Caco-2 (cell line): Measurements from ENCODE around the gene DHRS1. TPM values are rescaled to one million over a fixed set of nuclear protein-coding genes. Genes with fewer than 3 reads are reported as not detected.

Experiments
- BruUV-seq: library from RNA; stranded (reverse); fragments of 400-500 nt; replicated peaks from 2 replicates; lab custom pipeline; 2021; lab: Mats Ljungman, UMichigan
- CTCF ChIA-PET: fragments of 300-600 bp; sonication (Branson Sonifier 250); formaldehyde crosslinking; loops from one replicate; lab custom pipeline; 2022; ENCODE audit warnings: antibody characterized with exemption; lab: Charles Lee
- POLR2A ChIA-PET: fragments of 300-600 bp; sonication (Branson Sonifier 250); formaldehyde crosslinking; loops from one replicate; lab custom pipeline; 2022; ENCODE audit warnings: antibody characterized with exemption; lab: Charles Lee
- DNase-seq, 2 experiments: peaks; one replicate each; pipeline versions ENCODE4 v3.0.0 to v3.0.0-alpha.2; 2020 to 2022
- H3K27me3 ChIP-seq: replicated peaks from 2 replicates; pipeline ENCODE4 v1.6.0; 2011; ENCODE audit warnings: low read length; ENCODE audit not compliant: control insufficient read depth, insufficient read depth
- H3K36me3 ChIP-seq: 2 replicates; pipeline ENCODE4 v1.5.1; 2011; ENCODE audit warnings: low read length; ENCODE audit not compliant: control insufficient read depth, insufficient read depth
- H3K4me1 ChIP-seq: fragments of 250-450 bp; sonication (Bioruptor Pico); 2 replicates; pipeline ENCODE4 v1.5.1; 2020; ENCODE audit warnings: mild to moderate bottlenecking
- H3K4me3 ChIP-seq: 2 replicates; pipeline ENCODE4 v1.5.1; 2011; ENCODE audit warnings: low read depth, mild to moderate bottlenecking, control low read depth, low read length
- H3K9me3 ChIP-seq: fragments of 250-450 bp; sonication (Bioruptor Pico); 2 replicates; pipeline ENCODE4 v1.5.1; 2020; ENCODE audit warnings: mild to moderate bottlenecking, moderate library complexity
- H3K27ac Mint-ChIP-seq: one replicate; pipeline ENCODE4 v1.8.0; 2022; ENCODE audit warnings: mixed read lengths; ENCODE audit not compliant: unreplicated experiment
- H3K27me3 Mint-ChIP-seq: one replicate; pipeline ENCODE4 v1.8.0; 2022; ENCODE audit warnings: mixed read lengths; ENCODE audit not compliant: insufficient read depth, unreplicated experiment
- H3K36me3 Mint-ChIP-seq: one replicate; pipeline ENCODE4 v1.8.0; 2022; ENCODE audit warnings: mild to moderate bottlenecking, mixed read lengths; ENCODE audit not compliant: insufficient read depth, unreplicated experiment
- H3K4me1 Mint-ChIP-seq: one replicate; pipeline ENCODE4 v1.8.0; 2022; ENCODE audit warnings: low read depth, mixed read lengths; ENCODE audit not compliant: unreplicated experiment
- H3K4me3 Mint-ChIP-seq: one replicate; pipeline ENCODE4 v1.8.0; 2022; ENCODE audit warnings: mild to moderate bottlenecking, moderate library complexity, mixed read lengths; ENCODE audit not compliant: unreplicated experiment
- H3K9me3 Mint-ChIP-seq: one replicate; pipeline ENCODE4 v1.8.0; 2022; ENCODE audit warnings: mixed read lengths; ENCODE audit not compliant: unreplicated experiment
- CTCF ChIP-seq, 2 experiments: fragments of 200-600 bp in 1 of 2; IDR thresholded peaks; 1 replicate in 1 of 2; 2 replicates in 1 of 2; pipeline versions ENCODE4 v1.5.1 to v1.8.0; 2011 to 2022; ENCODE audit warnings: antibody characterized with exemption in 1 of 2, control low read depth in 1 of 2, inconsistent platforms in 1 of 2, low read depth in 1 of 2, low read length in 1 of 2, mild to moderate bottlenecking in 1 of 2, moderate library complexity in 1 of 2; ENCODE audit not compliant: insufficient read depth in 1 of 2, severe bottlenecking in 1 of 2, unreplicated experiment in 1 of 2
- intact Hi-C: fragments of 100-400 bp; cut with micrococcal nuclease; formaldehyde crosslinking; loops from one replicate; pipeline ENCODE4 v1.10.0; 2022; ENCODE audit not compliant: unreplicated experiment
- total RNA-seq: library from RNA; stranded (reverse); gene quantifications from 2 replicates; pipeline ENCODE4 v1.2.3, GENCODE V29; 2022

DHRS1 gene
- total RNA-seq, 1 experiment from 2014 or later, result 18.1 TPM

- ChIA-PET POLR2A (interaction anchor here (0.6 to 2.1 kb wide), 5 partner anchors 10 to 117 kb away, joined by 3 to 39 read pairs (median 4); partner anchors contain the start of gene TINF2), CTCF (interaction anchor here (0.6 to 1.9 kb wide), 11 partner anchors 8 to 136 kb away, joined by 3 to 42 read pairs (median 5); partner anchors contain the start of genes CIDEB and TINF2)
- Histone ChIP-seq H3K36me3 (no peaks in the 10 kb centered on the region), H3K4me3 (peak overlapping the region; percentile 95), H3K9me3 (no peaks in the 10 kb centered on the region), H3K27me3 (no peaks in the 10 kb centered on the region), H3K4me1 (peaks cover 5% of the 10 kb centered on the region)
- no peaks in the 10 kb centered on the region for H3K27me3 Mint-ChIP-seq
- H3K36me3 Mint-ChIP-seq, result peaks cover 6% of the 10 kb centered on the region
- intact Hi-C loops, result loop anchor here (1.0 kb wide), 3 partner anchors 25 to 36 kb away; no protein-coding TSS in a partner anchor
- no peak for TF ChIP-seq CTCF (IDR thresholded peaks at IDR 0.05; ENCODE audit: insufficient read depth in 1 of 2, low read depth in 1 of 2, low read length in 1 of 2, severe bottlenecking in 1 of 2, unreplicated experiment in 1 of 2)
- no peak for DNase-seq
- peak overlapping the region; percentile 74 for H3K27ac Mint-ChIP-seq
- H3K4me3 Mint-ChIP-seq, result peak overlapping the region; percentile 76
- no peaks in the 10 kb centered on the region for H3K9me3 Mint-ChIP-seq
- peaks cover 11% of the 10 kb centered on the region for H3K4me1 Mint-ChIP-seq
- BruUV-seq, result TSS peak; percentile 41
These were observed 27.7 kb downstream of the DHRS1 start for GRCh38 chr14:24271834-24272263.

DNA sequence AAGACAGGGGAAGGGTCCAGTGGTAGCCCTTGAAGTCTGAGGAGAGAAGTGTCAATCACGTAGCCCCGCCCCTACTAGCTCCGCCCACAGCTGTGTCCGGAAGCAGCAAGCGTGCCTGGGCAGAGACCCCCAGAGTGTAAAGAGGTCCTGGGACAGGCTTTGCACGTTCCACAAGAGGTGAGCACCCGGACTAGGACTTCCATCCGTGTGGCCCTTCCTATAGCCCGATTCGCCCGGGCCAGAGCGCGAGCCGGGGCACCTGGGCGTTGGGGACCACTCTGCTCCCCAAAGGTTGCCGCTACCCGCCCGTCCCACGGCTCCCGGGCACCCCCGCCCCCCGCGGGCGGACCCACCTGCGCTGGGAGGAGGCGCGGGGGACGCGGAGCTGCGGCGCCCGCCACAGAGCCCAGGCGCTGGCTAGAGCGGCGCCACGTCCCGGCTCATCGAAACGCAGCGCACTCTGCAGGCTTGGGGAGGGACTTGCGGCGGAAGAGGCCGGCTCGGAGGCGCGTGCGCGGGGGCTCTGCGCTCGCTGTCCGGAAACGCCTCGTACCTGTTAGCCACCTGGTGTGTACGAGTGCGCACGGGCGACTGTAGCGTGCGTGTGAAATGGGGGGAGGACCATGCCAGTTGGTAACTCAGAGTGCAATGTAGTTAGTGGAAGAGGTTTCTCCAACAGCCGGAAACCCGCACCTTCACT lies 28.3 kb downstream of the DHRS1 start, which contains the start of gene RABGGTA:
RABGGTA (minus strand) TSS at position 464 of the 700 bp plus-strand sequence. CDS start 482 bp downstream, outside the sequence.
- DNase-seq, result peak; percentile 91 to 93
- no peaks in the 10 kb centered on the region for H3K9me3 Mint-ChIP-seq
- CTCF ChIA-PET, result interaction anchor here (0.6 to 1.9 kb wide), 13 partner anchors 9 to 160 kb away, joined by 3 to 42 read pairs (median 5); partner anchors contain the start of genes CHMP4A, CIDEB, DHRS1 and NOP9
- intact Hi-C loops, result loop anchor here (1.0 kb wide), 3 partner anchors 26 to 37 kb away; no protein-coding TSS in a partner anchor
- H3K27me3 Mint-ChIP-seq, result no peaks in the 10 kb centered on the region
- Histone ChIP-seq H3K36me3 (no peaks in the 10 kb centered on the region), H3K27me3 (no peaks in the 10 kb centered on the region), H3K4me3 (peak within 1 kb of the TSS; percentile 95), H3K4me1 (peaks cover 5% of the 10 kb centered on the region), H3K9me3 (no peaks in the 10 kb centered on the region)
- TF ChIP-seq CTCF (IDR thresholded peaks at IDR 0.05; ENCODE audit: insufficient read depth in 1 of 2, low read depth in 1 of 2, low read length in 1 of 2, severe bottlenecking in 1 of 2, unreplicated experiment in 1 of 2), result peak; percentile 65 to 82
- H3K27ac Mint-ChIP-seq, result peak within 1 kb of the TSS; percentile 74
- H3K4me1 Mint-ChIP-seq, result peaks cover 11% of the 10 kb centered on the region
- peak within 1 kb of the TSS; percentile 76 for H3K4me3 Mint-ChIP-seq
- POLR2A ChIA-PET, result interaction anchor here (0.6 to 2.1 kb wide), 8 partner anchors 10 to 117 kb away, joined by 3 to 39 read pairs (median 4); partner anchors contain the start of genes DHRS1, NOP9 and TINF2
- H3K36me3 Mint-ChIP-seq, result peaks cover 6% of the 10 kb centered on the region
- no TSS peak for BruUV-seq

DNA sequence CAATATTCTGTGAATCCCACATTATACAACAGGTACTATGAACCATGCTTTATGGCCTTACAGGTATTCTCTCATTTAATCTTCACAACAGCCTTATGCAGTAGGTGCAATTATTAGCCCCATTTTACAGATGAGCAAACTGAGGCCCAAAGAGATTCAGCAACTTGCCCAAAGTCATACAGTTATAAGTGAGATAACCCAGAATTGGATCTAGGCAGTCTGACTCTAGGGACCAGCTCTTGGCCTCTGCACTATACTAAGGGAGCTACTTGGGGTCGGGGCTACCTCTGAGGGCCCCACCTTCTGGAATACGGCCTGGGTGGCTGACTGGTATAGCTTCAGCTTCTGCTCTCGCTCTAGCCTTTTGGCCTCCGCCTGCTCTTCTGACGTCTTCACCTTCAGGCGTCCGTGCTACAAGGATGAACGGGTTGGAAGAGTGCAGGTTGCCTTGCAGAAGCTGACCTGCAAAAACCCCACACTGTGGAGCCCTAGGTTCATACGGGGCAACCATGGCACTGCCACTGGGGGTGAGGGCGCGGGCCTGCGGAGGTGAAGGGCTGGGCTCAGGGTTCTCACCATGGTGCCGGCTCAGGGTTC lies 28.9 kb downstream of the DHRS1 start:
- Mint-ChIP-seq H3K4me3 (peak overlapping the region; percentile 76), H3K27ac (peak overlapping the region; percentile 74), H3K36me3 (peaks cover 6% of the 10 kb centered on the region), H3K4me1 (peaks cover 11% of the 10 kb centered on the region), H3K9me3 (no peaks in the 10 kb centered on the region), H3K27me3 (no peaks in the 10 kb centered on the region)
- BruUV-seq, result no TSS peak
- H3K27me3 ChIP-seq, result no peaks in the 10 kb centered on the region
- no peaks in the 10 kb centered on the region for H3K36me3 ChIP-seq
- peak overlapping the region; percentile 95 for H3K4me3 ChIP-seq
- H3K4me1 ChIP-seq, result peaks cover 5% of the 10 kb centered on the region
- ChIA-PET POLR2A (interaction anchor here (0.6 to 2.1 kb wide), 6 partner anchors 9 to 116 kb away, joined by 3 to 39 read pairs (median 4); partner anchors contain the start of genes DHRS1, NOP9 and TINF2), CTCF (interaction anchor here (0.6 to 1.9 kb wide), 10 partner anchors 9 to 161 kb away, joined by 3 to 42 read pairs (median 5); partner anchors contain the start of genes CHMP4A, DHRS1, NOP9 and TINF2)
- H3K9me3 ChIP-seq, result no peaks in the 10 kb centered on the region
- TF ChIP-seq CTCF (IDR thresholded peaks at IDR 0.05; ENCODE audit: insufficient read depth in 1 of 2, low read depth in 1 of 2, low read length in 1 of 2, severe bottlenecking in 1 of 2, unreplicated experiment in 1 of 2), result no peak
- intact Hi-C loops, result loop anchor here (1.0 kb wide), 3 partner anchors 27 to 38 kb away; no protein-coding TSS in a partner anchor
- no peak for DNase-seq
